Vagina (tissue), 2 donors: ENCODE measurements around the gene DIAPH2.

ENCODE experiments used
- CTCF ChIP-seq, 3 experiments: fragments of 450-650 bp in 2 of 3; fragments of 200-600 bp in 1 of 3; sonication (generic) in 1 of 3; IDR thresholded peaks; one replicate each; pipeline ENCODE4 v1.5.1; 2017 to 2019; ENCODE audit warnings: antibody characterized with exemption in 3 of 3, mild to moderate bottlenecking in 2 of 3, moderate library complexity in 2 of 3
- POLR2A ChIP-seq, 2 donors: fragments of 450-650 bp; IDR thresholded peaks; one replicate each; pipeline ENCODE4 v1.6.1; 2017; ENCODE audit warnings: antibody characterized with exemption in 2 of 2, mild to moderate bottlenecking in 2 of 2, moderate library complexity in 2 of 2

- TF ChIP-seq CTCF (IDR thresholded peaks at IDR 0.05) (no peak), POLR2A (IDR thresholded peaks at IDR 0.05) (no peak)
Measured at GRCh38 chrX:97294041-97294440, 609.4 kb downstream of the DIAPH2 start.
